Measurements from ENCODE around the gene DSG3. TPM values are rescaled to one million over a fixed set of nuclear protein-coding genes. Genes with fewer than 3 reads are reported as not detected.
"Not testable (repeated sequence)": the region's sequence is repeated elsewhere in the genome, so short reads cannot be mapped to it uniquely, and the experiment has no call there.

Gene DSG3
- total RNA-seq, 1 donor from 2014 or later, result not detected

- TF ChIP-seq, protein P1, sequence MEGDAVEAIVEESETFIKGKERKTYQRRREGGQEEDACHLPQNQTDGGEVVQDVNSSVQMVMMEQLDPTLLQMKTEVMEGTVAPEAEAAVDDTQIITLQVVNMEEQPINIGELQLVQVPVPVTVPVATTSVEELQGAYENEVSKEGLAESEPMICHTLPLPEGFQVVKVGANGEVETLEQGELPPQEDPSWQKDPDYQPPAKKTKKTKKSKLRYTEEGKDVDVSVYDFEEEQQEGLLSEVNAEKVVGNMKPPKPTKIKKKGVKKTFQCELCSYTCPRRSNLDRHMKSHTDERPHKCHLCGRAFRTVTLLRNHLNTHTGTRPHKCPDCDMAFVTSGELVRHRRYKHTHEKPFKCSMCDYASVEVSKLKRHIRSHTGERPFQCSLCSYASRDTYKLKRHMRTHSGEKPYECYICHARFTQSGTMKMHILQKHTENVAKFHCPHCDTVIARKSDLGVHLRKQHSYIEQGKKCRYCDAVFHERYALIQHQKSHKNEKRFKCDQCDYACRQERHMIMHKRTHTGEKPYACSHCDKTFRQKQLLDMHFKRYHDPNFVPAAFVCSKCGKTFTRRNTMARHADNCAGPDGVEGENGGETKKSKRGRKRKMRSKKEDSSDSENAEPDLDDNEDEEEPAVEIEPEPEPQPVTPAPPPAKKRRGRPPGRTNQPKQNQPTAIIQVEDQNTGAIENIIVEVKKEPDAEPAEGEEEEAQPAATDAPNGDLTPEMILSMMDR (IDR thresholded peaks at IDR 0.05), result no peak
- Histone ChIP-seq H3K27ac (no peak overlapping the region), H3K4me3 (no peak overlapping the region), H3K27me3 (no peaks in the 10 kb centered on the region), H3K4me1 (no peaks in the 10 kb centered on the region), H3K9me3 (no peaks in the 10 kb centered on the region), H3K36me3 (no peaks in the 10 kb centered on the region)
- DNase-seq (ENCODE audit: low spot score in 2 of 2), result no peak
- intact Hi-C loops (cut with DNase I), result no loop called here
These were observed 58.6 kb downstream of the DSG3 start for GRCh38 chr18:31506024-31506742.

DNA sequence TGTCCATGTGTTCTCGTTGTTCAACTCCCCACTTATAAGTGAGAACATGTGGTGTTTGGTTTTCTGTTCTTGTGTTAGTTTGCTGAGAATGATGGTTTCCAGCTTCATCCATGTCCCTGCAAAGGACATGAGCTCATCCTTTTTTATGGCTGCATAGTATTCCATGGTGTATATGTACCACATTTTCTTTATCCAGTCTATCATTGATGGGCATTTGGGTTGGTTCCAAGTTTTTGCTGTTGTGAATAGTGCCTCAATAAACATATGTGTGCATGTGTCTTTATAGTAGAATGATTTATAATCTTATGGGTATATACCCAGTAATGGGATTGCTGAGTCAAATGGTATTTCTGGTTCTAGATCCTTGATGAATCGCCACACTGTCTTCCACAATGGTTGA is 59.6 kb downstream of the DSG3 start:
- H3K36me3 ChIP-seq; H3K4me1 ChIP-seq; intact Hi-C loops (cut with DNase I); H3K27ac ChIP-seq; H3K4me3 ChIP-seq; DNase-seq (ENCODE audit: low spot score in 2 of 2); H3K27me3 ChIP-seq; H3K9me3 ChIP-seq: not testable (repeated sequence)

DNA sequence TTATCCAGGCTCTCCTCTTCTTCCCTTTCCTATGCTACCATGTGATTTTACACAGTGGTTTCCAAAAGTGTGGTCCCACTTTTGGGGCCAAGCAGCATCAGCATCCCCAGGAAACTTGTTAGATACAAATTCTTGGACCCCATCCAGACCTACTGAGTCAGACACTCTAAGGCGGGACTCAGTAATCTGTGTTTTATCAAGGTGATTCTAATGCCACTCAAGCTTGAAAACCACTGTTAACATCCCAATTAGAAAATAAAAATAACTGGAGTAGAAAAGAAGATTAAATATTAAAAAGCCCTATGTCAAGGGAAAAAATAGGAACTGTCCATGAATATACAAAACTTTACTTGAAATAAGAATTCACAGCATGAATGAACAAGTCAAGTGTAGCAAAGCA is 61.2 kb downstream of the DSG3 start:
- intact Hi-C loops (cut with DNase I), result no loop called here
- H3K4me3 ChIP-seq, result no peak overlapping the region
- no peaks in the 10 kb centered on the region for H3K36me3 ChIP-seq
- no peaks in the 10 kb centered on the region for H3K4me1 ChIP-seq
- no peak overlapping the region for H3K27ac ChIP-seq
- TF ChIP-seq, protein P1 (IDR thresholded peaks at IDR 0.05), result no peak
- H3K27me3 ChIP-seq, result no peaks in the 10 kb centered on the region
- no peak for DNase-seq (ENCODE audit: low spot score in 2 of 2)
- no peaks in the 10 kb centered on the region for H3K9me3 ChIP-seq

GRCh38 chr18:31509571-31509970 is 62.0 kb downstream of the DSG3 start:
- TF ChIP-seq, protein P1 (IDR thresholded peaks at IDR 0.05), result no peak
- Histone ChIP-seq H3K4me1 (no peaks in the 10 kb centered on the region), H3K4me3 (no peak overlapping the region), H3K27ac (no peak overlapping the region), H3K9me3 (no peaks in the 10 kb centered on the region), H3K36me3 (no peaks in the 10 kb centered on the region), H3K27me3 (no peaks in the 10 kb centered on the region)
- DNase-seq (ENCODE audit: low spot score in 2 of 2), result no peak
- intact Hi-C loops (cut with DNase I), result no loop called here

DNA sequence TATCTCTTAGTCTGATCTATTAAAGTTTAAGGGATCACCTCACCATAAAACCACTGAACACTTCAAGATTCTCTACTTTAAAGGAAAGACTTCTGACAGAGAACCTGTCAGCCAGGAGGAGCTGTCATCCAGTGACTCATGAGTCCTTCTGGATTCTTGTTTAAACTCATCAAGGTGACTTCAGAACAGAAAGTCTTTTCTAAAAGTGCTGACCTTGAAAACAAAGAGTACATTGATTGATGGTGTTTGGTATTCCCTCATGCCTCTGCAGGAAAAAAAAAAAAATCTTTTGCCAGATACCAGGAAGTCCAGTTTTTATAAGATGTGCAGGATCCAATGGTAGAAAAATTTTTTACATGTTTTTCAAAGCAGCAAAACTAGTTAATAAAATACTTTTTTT is 62.8 kb downstream of the DSG3 start:
- TF ChIP-seq, protein P1 (IDR thresholded peaks at IDR 0.05), result no peak

GRCh38 chr18:31511098-31511497 is 63.6 kb downstream of the DSG3 start:
- no peaks in the 10 kb centered on the region for H3K36me3 ChIP-seq
- no peaks in the 10 kb centered on the region for H3K27me3 ChIP-seq
- DNase-seq (ENCODE audit: low spot score in 2 of 2), result no peak
- intact Hi-C loops (cut with DNase I), result no loop called here
- H3K4me1 ChIP-seq, result no peaks in the 10 kb centered on the region
- no peak overlapping the region for H3K27ac ChIP-seq
- no peak overlapping the region for H3K4me3 ChIP-seq
- H3K9me3 ChIP-seq, result no peaks in the 10 kb centered on the region
- TF ChIP-seq, protein P1 (IDR thresholded peaks at IDR 0.05), result no peak

More for the DNA sequence above, 62.8 kb downstream of the DSG3 start:
- no peak overlapping the region for H3K27ac ChIP-seq
- DNase-seq (ENCODE audit: low spot score in 2 of 2), result no peak
- no peaks in the 10 kb centered on the region for H3K36me3 ChIP-seq
- H3K9me3 ChIP-seq, result no peaks in the 10 kb centered on the region
- no peaks in the 10 kb centered on the region for H3K27me3 ChIP-seq
- intact Hi-C loops (cut with DNase I), result no loop called here
- H3K4me1 ChIP-seq, result no peaks in the 10 kb centered on the region
- H3K4me3 ChIP-seq, result no peak overlapping the region

Measured in ascending aorta (tissue), 2 donors.